Upper lobe of left lung (tissue), 4 donors: ENCODE measurements around the gene ARAP1.

Experiments used
- CTCF ChIP-seq, 6 experiments: fragments of 450-650 bp in 4 of 6; fragments of 200-600 bp in 2 of 6; sonication (generic) in 2 of 6; IDR thresholded peaks; one replicate each; pipeline ENCODE4 v1.5.1; 2016 to 2019; ENCODE audit warnings: antibody characterized with exemption in 6 of 6
- POLR2A ChIP-seq, 4 donors: fragments of 450-650 bp; IDR thresholded peaks; one replicate each; pipeline ENCODE4 v1.5.1; 2016 to 2017; ENCODE audit warnings: antibody characterized with exemption in 4 of 4, mild to moderate bottlenecking in 2 of 4

DNA sequence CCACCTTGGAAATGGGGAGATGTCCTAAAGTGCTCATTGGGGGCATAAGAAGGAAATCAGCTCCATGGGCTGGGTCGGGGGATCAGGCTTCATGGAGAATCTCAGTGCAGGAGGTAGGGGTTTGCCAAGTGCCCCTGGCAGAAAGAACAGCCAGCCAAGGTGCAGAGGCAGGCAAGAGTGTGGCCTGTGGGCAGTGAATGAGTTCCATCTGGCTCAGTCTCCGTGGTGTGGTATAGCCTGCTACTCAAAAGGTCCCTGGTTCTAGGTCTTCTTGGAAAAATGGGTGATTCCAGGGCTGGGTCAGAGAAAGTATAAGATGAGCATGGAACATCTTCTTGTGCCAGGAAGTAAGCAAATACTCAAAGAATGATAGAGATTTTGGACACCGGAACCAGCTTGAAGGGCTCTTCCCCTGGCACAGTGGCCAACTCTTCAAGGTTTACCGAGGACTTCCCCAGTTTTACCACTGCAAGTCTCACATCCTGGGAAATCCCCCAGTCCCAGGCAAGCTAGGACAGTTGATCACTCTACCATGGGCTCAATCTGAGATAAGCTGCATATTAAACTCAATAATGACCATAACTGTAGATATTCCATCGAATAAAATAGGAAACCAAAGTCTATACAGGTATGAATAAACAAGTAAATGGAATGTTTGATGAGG lies 10.6 kb upstream of the ARAP1 start:
- TF ChIP-seq POLR2A (IDR thresholded peaks at IDR 0.05) (no peak), CTCF (IDR thresholded peaks at IDR 0.05) (no peak)
